Type B pancreatic cell (in vitro differentiated cells): ENCODE data around the gene KLF16. TPM values are rescaled to one million over a fixed set of nuclear protein-coding genes. Genes with fewer than 3 reads are reported as not detected.
"Not testable (repeated sequence)": the region's sequence is repeated elsewhere in the genome, so short reads cannot be mapped to it uniquely, and the experiment has no call there.

ENCODE experiments used
- DNase-seq: peaks from one replicate; pipeline ENCODE4 v3.0.0; 2021; ENCODE audit warnings: mixed read lengths; ENCODE audit not compliant: unreplicated experiment; ENCODE audit errors: extremely low spot score
- H3K27ac Mint-ChIP-seq: 2 replicates; pipeline ENCODE4 v1.8.0; 2021; ENCODE audit warnings: mild to moderate bottlenecking, mixed read lengths
- H3K27me3 Mint-ChIP-seq: 2 replicates; pipeline ENCODE4 v1.8.0; 2021; ENCODE audit warnings: mixed read lengths
- H3K36me3 Mint-ChIP-seq: 2 replicates; pipeline ENCODE4 v1.8.0; 2021; ENCODE audit warnings: mixed read lengths
- H3K4me1 Mint-ChIP-seq: one replicate; pipeline ENCODE4 v1.8.0; 2021; ENCODE audit warnings: mixed read lengths; ENCODE audit not compliant: unreplicated experiment
- H3K4me3 Mint-ChIP-seq: 2 replicates; pipeline ENCODE4 v1.8.0; 2021; ENCODE audit warnings: mild to moderate bottlenecking, mixed read lengths
- H3K9me3 Mint-ChIP-seq: 2 replicates; pipeline ENCODE4 v1.8.0; 2021; ENCODE audit warnings: mixed read lengths
- total RNA-seq: library from RNA; stranded (reverse); gene quantifications from 2 replicates; pipeline ENCODE4 v1.2.1, GENCODE V29; 2021; ENCODE audit warnings: low replicate concordance
- TF ChIP-seq, protein P1 (sequence below): fragments of 200-600 bp; sonication (generic); conservative IDR thresholded peaks from 2 replicates; pipeline ENCODE4 v1.5.0; 2021; ENCODE audit warnings: antibody characterized with exemption, mild to moderate bottlenecking

Gene KLF16
- total RNA-seq, 1 donor from 2014 or later: 17.9 TPM

DNA sequence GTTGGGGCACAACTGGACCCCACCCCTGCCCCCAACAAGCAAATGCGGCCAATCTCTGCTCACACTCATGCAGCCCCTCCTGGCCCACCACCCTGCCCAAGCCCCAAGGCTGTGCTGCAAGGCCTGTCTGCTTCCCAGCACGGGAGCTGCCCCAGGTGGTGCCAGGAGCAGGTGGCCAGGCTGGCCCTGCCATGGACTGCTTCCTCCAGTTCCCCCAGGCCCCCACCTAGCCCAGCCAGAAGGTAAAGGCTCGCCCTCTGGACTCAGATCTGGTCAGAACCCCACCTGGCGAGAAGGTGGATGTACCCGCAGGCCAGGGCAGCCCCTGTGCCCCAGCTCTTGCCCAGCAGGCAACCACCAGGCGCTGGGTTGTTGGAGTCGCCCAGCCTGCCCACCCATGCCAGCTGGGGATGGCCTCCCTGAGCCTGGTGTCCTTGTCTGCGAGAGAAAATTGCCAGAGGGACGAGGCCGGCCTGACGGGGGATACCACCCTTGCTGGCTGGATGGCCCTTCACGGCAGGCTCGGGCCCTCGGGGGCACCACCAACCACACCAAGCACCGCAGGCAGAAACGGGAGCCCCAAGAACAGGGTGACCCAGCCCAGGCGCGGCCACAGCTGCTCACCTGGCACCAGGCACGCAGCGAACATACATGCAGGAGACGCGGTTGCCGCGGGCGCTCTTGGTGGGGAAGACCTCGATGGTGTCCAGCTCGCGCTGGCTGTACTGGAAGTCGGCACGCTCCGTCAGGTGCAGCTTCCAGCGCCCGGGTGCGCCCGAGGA lies 17.4 kb upstream of the KLF16 start:
- DNase-seq: no peak
- Mint-ChIP-seq H3K27me3 (no peaks in the 10 kb centered on the region), H3K9me3 (no peaks in the 10 kb centered on the region), H3K36me3 (peaks cover 4% of the 10 kb centered on the region), H3K27ac (no peak overlapping the region), H3K4me3 (no peak overlapping the region), H3K4me1 (peaks cover 24% of the 10 kb centered on the region)
- TF ChIP-seq, protein P1, sequence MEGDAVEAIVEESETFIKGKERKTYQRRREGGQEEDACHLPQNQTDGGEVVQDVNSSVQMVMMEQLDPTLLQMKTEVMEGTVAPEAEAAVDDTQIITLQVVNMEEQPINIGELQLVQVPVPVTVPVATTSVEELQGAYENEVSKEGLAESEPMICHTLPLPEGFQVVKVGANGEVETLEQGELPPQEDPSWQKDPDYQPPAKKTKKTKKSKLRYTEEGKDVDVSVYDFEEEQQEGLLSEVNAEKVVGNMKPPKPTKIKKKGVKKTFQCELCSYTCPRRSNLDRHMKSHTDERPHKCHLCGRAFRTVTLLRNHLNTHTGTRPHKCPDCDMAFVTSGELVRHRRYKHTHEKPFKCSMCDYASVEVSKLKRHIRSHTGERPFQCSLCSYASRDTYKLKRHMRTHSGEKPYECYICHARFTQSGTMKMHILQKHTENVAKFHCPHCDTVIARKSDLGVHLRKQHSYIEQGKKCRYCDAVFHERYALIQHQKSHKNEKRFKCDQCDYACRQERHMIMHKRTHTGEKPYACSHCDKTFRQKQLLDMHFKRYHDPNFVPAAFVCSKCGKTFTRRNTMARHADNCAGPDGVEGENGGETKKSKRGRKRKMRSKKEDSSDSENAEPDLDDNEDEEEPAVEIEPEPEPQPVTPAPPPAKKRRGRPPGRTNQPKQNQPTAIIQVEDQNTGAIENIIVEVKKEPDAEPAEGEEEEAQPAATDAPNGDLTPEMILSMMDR: no peak

DNA sequence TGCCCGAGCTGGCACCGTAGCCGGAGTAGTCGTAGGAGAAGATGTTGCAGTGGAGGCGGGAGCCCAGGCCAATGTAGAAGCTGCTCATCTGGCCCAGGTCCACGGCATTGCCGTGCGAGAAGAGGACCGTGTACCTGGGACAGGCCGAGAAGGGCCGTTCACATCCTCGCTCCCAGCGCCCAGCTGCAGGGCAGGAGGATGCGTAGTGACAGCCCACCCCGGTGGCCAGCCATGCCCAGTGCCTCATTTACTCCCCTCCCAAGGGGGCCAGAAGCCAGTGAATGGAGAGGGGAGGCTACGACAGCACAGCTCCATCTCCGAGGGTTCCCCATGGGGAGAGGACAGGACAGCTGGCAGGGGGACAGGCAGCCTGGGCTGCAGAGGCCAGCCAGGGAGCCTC lies 16.6 kb upstream of the KLF16 start:
- peaks cover 29% of the 10 kb centered on the region for H3K4me1 Mint-ChIP-seq
- not testable (repeated sequence) for H3K27ac Mint-ChIP-seq, H3K36me3 Mint-ChIP-seq, H3K4me3 Mint-ChIP-seq, H3K9me3 Mint-ChIP-seq, H3K27me3 Mint-ChIP-seq, DNase-seq

GRCh38 chr19:1878583-1878982 lies 15.2 kb upstream of the KLF16 start:
- H3K9me3 Mint-ChIP-seq, H3K4me3 Mint-ChIP-seq, H3K27ac Mint-ChIP-seq, DNase-seq, H3K27me3 Mint-ChIP-seq, H3K36me3 Mint-ChIP-seq: not testable (repeated sequence)
- peaks cover 31% of the 10 kb centered on the region for H3K4me1 Mint-ChIP-seq

GRCh38 chr19:1877280-1877660 lies 13.9 kb upstream of the KLF16 start:
- not testable (repeated sequence) for H3K36me3 Mint-ChIP-seq, H3K9me3 Mint-ChIP-seq, DNase-seq, H3K4me3 Mint-ChIP-seq, H3K27me3 Mint-ChIP-seq, H3K27ac Mint-ChIP-seq
- peaks cover 18% of the 10 kb centered on the region for H3K4me1 Mint-ChIP-seq

- H3K27ac Mint-ChIP-seq: peak overlapping the region; percentile 90
- H3K4me3 Mint-ChIP-seq: peak overlapping the region; percentile 98
- TF ChIP-seq, protein P1: peak; percentile 35
- not testable (repeated sequence) for H3K9me3 Mint-ChIP-seq, DNase-seq, H3K36me3 Mint-ChIP-seq, H3K27me3 Mint-ChIP-seq
- H3K4me1 Mint-ChIP-seq: peaks cover 16% of the 10 kb centered on the region
Measured at GRCh38 chr19:1876496-1877279, 13.3 kb upstream of the KLF16 start.

DNA sequence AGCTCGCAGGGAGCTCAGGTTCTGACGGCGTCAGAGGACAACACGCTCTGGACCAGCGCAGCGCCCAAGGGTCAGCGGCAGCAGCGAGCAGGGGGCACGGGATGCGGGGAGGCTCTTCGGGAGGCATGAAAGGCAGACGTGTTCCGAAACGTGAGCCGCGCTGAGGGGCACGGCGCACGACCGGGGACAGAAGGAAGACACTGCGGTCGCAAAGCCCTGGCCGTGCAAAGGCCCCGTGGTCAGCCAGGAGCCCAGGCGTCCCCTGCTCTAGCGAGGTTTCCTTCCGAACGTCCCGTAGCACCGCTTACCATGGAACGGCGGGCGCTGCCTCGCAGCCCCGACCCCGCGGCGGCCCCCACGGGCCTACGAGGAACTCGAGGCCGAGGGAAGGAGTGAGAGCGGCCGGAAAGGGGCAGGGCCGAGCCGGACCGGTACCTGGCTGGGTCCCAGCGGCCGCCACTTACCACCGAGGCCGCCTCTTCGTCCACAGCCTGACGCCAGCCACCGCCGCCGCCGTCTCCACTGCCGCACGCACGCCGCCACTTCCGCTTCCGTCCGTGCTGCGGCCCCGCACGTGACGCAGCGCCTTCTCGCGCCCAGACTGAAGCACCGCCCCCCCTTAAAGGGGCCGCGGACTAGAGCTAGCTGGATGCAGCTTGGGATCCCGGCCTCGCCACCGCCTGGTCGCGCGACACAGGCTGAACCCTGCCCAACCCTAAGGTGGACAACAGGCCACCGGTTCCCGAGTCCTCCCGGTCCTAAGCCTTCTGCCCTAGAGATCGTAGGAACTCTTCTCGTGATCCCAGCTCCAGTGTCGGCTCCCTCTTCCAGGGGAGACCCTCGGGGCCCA lies 12.5 kb upstream of the KLF16 start:
- Mint-ChIP-seq H3K36me3 (no peaks in the 10 kb centered on the region), H3K4me1 (peaks cover 16% of the 10 kb centered on the region), H3K27ac (peak overlapping the region; percentile 90), H3K27me3 (no peaks in the 10 kb centered on the region), H3K4me3 (peak overlapping the region; percentile 98), H3K9me3 (no peaks in the 10 kb centered on the region)
- TF ChIP-seq, protein P1: no peak
- DNase-seq: peak; percentile 90

DNA sequence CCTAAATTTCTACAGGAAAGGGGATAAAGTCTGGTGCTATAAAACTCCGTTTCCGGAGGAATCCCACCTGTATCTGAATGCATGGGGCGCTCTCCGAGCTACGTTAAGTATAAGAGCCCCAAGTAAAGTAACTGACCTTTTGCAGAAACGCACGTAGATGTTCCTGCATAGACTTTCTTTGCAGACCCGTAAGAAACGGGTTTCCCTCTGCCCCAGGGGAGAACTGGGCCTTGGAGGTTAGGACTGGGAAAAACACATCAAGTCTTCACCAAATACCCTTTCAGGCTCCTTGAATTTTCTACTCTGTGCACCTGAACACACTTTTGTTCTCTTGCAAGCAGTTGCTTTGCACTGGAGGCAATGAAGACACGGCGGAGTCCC lies 11.9 kb upstream of the KLF16 start:
- not testable (repeated sequence) for H3K27me3 Mint-ChIP-seq, DNase-seq, H3K36me3 Mint-ChIP-seq, H3K9me3 Mint-ChIP-seq
- Mint-ChIP-seq H3K4me3 (peak overlapping the region; percentile 98), H3K4me1 (peaks cover 16% of the 10 kb centered on the region), H3K27ac (peak overlapping the region; percentile 89)
